Endothelial cell of umbilical vein (primary cell): Measurements from ENCODE around the gene TRMT2A. TPM values are rescaled to one million over a fixed set of nuclear protein-coding genes. Genes with fewer than 3 reads are reported as not detected.

ENCODE experiments used
- BruUV-seq: library from RNA; stranded (reverse); fragments of 400-500 nt; replicated peaks from 2 replicates; lab custom pipeline; 2021; lab: Mats Ljungman, UMichigan
- CTCF ChIA-PET: fragments of 300-600, 350-600 bp; sonication (Branson Sonifier 250); formaldehyde crosslinking; loops from one replicate; lab custom pipeline; 2021; ENCODE audit warnings: antibody characterized with exemption, inconsistent platforms; lab: Charles Lee
- POLR2A ChIA-PET: fragments of 300-600, 350-600 bp; sonication (Branson Sonifier 250); formaldehyde crosslinking; loops from one replicate; lab custom pipeline; 2021; ENCODE audit warnings: antibody characterized with exemption, inconsistent platforms; lab: Charles Lee
- DNase-seq: peaks from one replicate; pipeline ENCODE4 v3.0.0-alpha.2; 2011; ENCODE audit warnings: low read depth, low spot score
- FAIRE-seq: peaks from 2 replicates; lab custom pipeline; 2011; peaks lifted over from hg19 to GRCh38; lab: Jason Lieb, UNC
- H2AFZ ChIP-seq: 2 replicates; pipeline ENCODE4 v1.6.0; 2012; ENCODE audit warnings: low read depth, low read length, control low read depth, inconsistent platforms
- H3K27ac ChIP-seq: 2 replicates; pipeline ENCODE4 v1.5.1; 2011; ENCODE audit warnings: low read depth, mild to moderate bottlenecking, control low read depth, low read length, moderate library complexity; ENCODE audit not compliant: insufficient read depth
- H3K27me3 ChIP-seq, 2 experiments: 2 replicates each; pipeline versions ENCODE4 v1.6.0 to v1.6.1; 2011; ENCODE audit warnings: low read length in 2 of 2, mixed read lengths in 1 of 2; ENCODE audit not compliant: control insufficient read depth in 2 of 2, insufficient read depth in 2 of 2
- H3K36me3 ChIP-seq, 2 experiments: 2 replicates in 1 of 2; 3 replicates in 1 of 2; pipeline ENCODE4 v1.5.1; 2011; ENCODE audit warnings: low read length in 2 of 2, mild to moderate bottlenecking in 1 of 2, moderate library complexity in 1 of 2; ENCODE audit not compliant: control insufficient read depth in 2 of 2, insufficient read depth in 2 of 2; ENCODE audit errors: extremely low read depth in 1 of 2
- H3K4me1 ChIP-seq: 3 replicates; pipeline ENCODE4 v1.5.1; 2011; ENCODE audit warnings: mild to moderate bottlenecking, low read length; ENCODE audit not compliant: control insufficient read depth, insufficient read depth; ENCODE audit errors: extremely low read depth
- H3K4me2 ChIP-seq: 2 replicates; pipeline ENCODE4 v1.6.1; 2011; ENCODE audit warnings: low read length, control low read depth, mixed read lengths; ENCODE audit not compliant: insufficient read depth
- H3K4me3 ChIP-seq, 3 experiments: fragments of 200-600 bp in 1 of 3; sonication (generic), shearing (Covaris generic) in 1 of 3; replicated peaks in 1 of 3; 2 replicates each; pipeline ENCODE4 v1.5.1; 2011 to 2016; ENCODE audit warnings: control low read depth in 3 of 3, low read length in 3 of 3, mild to moderate bottlenecking in 2 of 3, inconsistent platforms in 1 of 3, low read depth in 1 of 3, moderate library complexity in 1 of 3; ENCODE audit not compliant: insufficient read depth in 1 of 3
- H3K79me2 ChIP-seq: 2 replicates; pipeline ENCODE4 v1.6.0; 2012; ENCODE audit warnings: low read length, inconsistent platforms; ENCODE audit not compliant: control insufficient read depth, insufficient read depth
- H3K9ac ChIP-seq: replicated peaks from 2 replicates; pipeline ENCODE3; 2011; ENCODE audit warnings: low read length, control low read depth; ENCODE audit not compliant: insufficient read depth; ENCODE audit errors: extremely low read depth
- H3K9me1 ChIP-seq: replicated peaks from 3 replicates; pipeline ENCODE4 v1.6.0; 2011; ENCODE audit warnings: mild to moderate bottlenecking, low read length; ENCODE audit not compliant: control insufficient read depth, insufficient read depth; ENCODE audit errors: extremely low read depth
- H3K9me3 ChIP-seq: replicated peaks from 2 replicates; pipeline ENCODE4 v1.5.1; 2012; ENCODE audit warnings: low read length, inconsistent platforms; ENCODE audit not compliant: control insufficient read depth, insufficient read depth
- H4K20me1 ChIP-seq: replicated peaks from 2 replicates; pipeline ENCODE3; 2011; ENCODE audit warnings: mild to moderate bottlenecking, low read length; ENCODE audit not compliant: control insufficient read depth, insufficient read depth; ENCODE audit errors: extremely low read depth
- EZH2 ChIP-seq: IDR thresholded peaks from 2 replicates; pipeline ENCODE4 v1.6.1; 2012; ENCODE audit warnings: borderline replicate concordance, low read depth, mild to moderate bottlenecking, moderate library complexity, low read length, inconsistent platforms; ENCODE audit not compliant: severe bottlenecking
- FOS ChIP-seq: IDR thresholded peaks from 2 replicates; pipeline ENCODE4 v1.6.1; 2011; ENCODE audit warnings: mild to moderate bottlenecking, low read length, moderate library complexity, borderline replicate concordance; ENCODE audit not compliant: insufficient read depth
- GATA2 ChIP-seq: IDR thresholded peaks from 2 replicates; pipeline ENCODE4 v1.7.0; 2011; ENCODE audit warnings: low read depth, mild to moderate bottlenecking, moderate library complexity, mixed read lengths, low read length; ENCODE audit not compliant: insufficient read length, insufficient read depth
- JUN ChIP-seq: IDR thresholded peaks from 2 replicates; pipeline ENCODE4 v1.6.1; 2011; ENCODE audit warnings: borderline replicate concordance, low read depth; ENCODE audit not compliant: insufficient read length, insufficient read depth
- MYC ChIP-seq: IDR thresholded peaks from one replicate; pipeline ENCODE4 v1.6.1; 2011; ENCODE audit warnings: mild to moderate bottlenecking, low read depth, low read length
- POLR2A ChIP-seq: IDR thresholded peaks from 2 replicates; pipeline ENCODE4 v1.6.1; 2012; ENCODE audit warnings: low read depth, mild to moderate bottlenecking, control low read depth, low read length
- POLR2AphosphoS5 ChIP-seq: IDR thresholded peaks from 2 replicates; pipeline ENCODE4 v1.6.1; 2012; ENCODE audit warnings: low read depth, mild to moderate bottlenecking, control low read depth, low read length, moderate library complexity; ENCODE audit not compliant: insufficient read depth
- dilution Hi-C: fragments of 300-500 bp; cut with MboI; formaldehyde crosslinking; loops from one replicate; pipeline ENCODE4 v1.15.0; 2019; ENCODE audit warnings: low sequenced_read_pairs; ENCODE audit not compliant: extremely low pct_ligation_motif_present
- intact Hi-C: fragments of 100-400 bp; cut with micrococcal nuclease; formaldehyde crosslinking; loops from one replicate; pipeline ENCODE4 v1.10.0; 2022
- polyA plus RNA-seq, 4 experiments: library from polyadenylated mRNA; depleted of rRNA in 3 of 4; stranded (reverse) in 3 of 4; unstranded in 1 of 4; fragments of >200 nt; gene quantifications; 2 replicates each; pipeline versions ENCODE4 v1.2.1 to v1.2.3, GENCODE V29; 2011 to 2012; ENCODE audit warnings: missing spikeins in 1 of 4
- total RNA-seq: library from RNA; stranded (reverse); gene quantifications from 2 replicates; pipeline ENCODE4 v1.2.3, GENCODE V29; 2021
- TF ChIP-seq, protein P1 (sequence below): IDR thresholded peaks from 2 replicates; pipeline ENCODE4 v1.6.1; 2011; ENCODE audit not compliant: insufficient read depth, insufficient read length
- TF ChIP-seq, protein P2 (sequence below), 2 donors: IDR thresholded peaks; 1 replicate in 1 of 2; 2 replicates in 1 of 2; pipeline ENCODE4 v1.5.1; 2011; ENCODE audit warnings: low read length in 2 of 2, mild to moderate bottlenecking in 2 of 2, moderate library complexity in 2 of 2, control low read depth in 1 of 2, inconsistent platforms in 1 of 2, low read depth in 1 of 2; ENCODE audit not compliant: insufficient read depth in 1 of 2; ENCODE audit errors: extremely low read depth in 1 of 2

The TRMT2A gene
- total and polyA plus RNA-seq, 2 donors (not counting 3 experiments of a cell fraction or from before 2014, with no cell fraction given): 51.2 to 61.9 TPM

DNA sequence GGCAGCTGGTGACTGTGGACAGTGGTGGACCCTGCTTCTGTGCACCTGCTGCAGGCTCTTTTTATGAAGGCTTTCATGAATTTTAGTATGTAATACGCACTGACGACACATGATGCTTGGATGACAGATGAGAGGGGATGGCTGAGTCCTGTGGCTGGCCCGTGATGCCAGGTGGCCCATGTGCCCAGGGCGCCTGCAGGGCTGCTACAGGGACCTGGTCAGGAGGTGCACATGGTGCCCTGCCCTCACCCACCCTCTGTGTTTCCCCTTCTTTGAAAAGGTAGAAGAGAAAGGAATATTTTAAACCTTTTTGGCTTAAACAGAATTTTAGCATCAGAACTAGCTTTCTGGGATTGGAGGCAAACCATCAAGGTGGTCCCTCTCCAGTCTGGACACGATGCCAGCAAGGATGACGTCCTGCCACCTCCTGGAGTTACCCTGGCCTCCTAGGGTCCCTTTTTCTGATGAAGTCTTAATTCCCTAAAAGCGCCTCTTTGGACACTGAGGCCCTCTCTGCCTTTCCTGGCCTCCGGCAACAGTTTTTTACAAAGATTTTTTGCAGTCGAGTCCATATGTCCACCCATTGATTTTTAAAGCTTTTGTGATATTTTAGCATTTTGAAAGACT, 6.6 kb downstream of the TRMT2A start:
- Histone ChIP-seq H3K79me2 (peaks cover 9% of the 10 kb centered on the region), H3K36me3 (peaks cover 10 to 68% of the 10 kb centered on the region in 2 experiments)

More for the DNA sequence above, 6.6 kb downstream of the TRMT2A start:
- Histone ChIP-seq H3K27ac (no peak overlapping the region), H3K9me1 (no peaks in the 10 kb centered on the region), H3K9ac (no peak overlapping the region), H3K4me2 (no peak overlapping the region), H2AFZ (no peak overlapping the region), H3K9me3 (no peaks in the 10 kb centered on the region), H3K27me3 (no peaks in the 10 kb centered on the region), H3K4me3 (no peak overlapping the region), H4K20me1 (no peaks in the 10 kb centered on the region), H3K4me1 (no peaks in the 10 kb centered on the region)
- DNase-seq (no peak), FAIRE-seq (no peak)
- dilution Hi-C loops: no loop called here
- CTCF ChIA-PET: interaction anchor here (1.5 kb wide), 1 partner anchor 89 kb away, joined by 3 read pairs; no protein-coding TSS in a partner anchor
- TF ChIP-seq, protein P1, sequence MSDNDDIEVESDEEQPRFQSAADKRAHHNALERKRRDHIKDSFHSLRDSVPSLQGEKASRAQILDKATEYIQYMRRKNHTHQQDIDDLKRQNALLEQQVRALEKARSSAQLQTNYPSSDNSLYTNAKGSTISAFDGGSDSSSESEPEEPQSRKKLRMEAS: no peak
- TF ChIP-seq POLR2AphosphoS5 (no peak), POLR2A (no peak), GATA2 (no peak), FOS (no peak), EZH2 (no peak), JUN (no peak), MYC (no peak)
- TF ChIP-seq, protein P2, sequence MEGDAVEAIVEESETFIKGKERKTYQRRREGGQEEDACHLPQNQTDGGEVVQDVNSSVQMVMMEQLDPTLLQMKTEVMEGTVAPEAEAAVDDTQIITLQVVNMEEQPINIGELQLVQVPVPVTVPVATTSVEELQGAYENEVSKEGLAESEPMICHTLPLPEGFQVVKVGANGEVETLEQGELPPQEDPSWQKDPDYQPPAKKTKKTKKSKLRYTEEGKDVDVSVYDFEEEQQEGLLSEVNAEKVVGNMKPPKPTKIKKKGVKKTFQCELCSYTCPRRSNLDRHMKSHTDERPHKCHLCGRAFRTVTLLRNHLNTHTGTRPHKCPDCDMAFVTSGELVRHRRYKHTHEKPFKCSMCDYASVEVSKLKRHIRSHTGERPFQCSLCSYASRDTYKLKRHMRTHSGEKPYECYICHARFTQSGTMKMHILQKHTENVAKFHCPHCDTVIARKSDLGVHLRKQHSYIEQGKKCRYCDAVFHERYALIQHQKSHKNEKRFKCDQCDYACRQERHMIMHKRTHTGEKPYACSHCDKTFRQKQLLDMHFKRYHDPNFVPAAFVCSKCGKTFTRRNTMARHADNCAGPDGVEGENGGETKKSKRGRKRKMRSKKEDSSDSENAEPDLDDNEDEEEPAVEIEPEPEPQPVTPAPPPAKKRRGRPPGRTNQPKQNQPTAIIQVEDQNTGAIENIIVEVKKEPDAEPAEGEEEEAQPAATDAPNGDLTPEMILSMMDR (IDR thresholded peaks at IDR 0.05; ENCODE audit: extremely low read depth in 1 of 2, insufficient read depth in 1 of 2, low read depth in 1 of 2, low read length in 2 of 2): no peak
- TSS peak; percentile 17 for BruUV-seq
- intact Hi-C loops: no loop called here
- POLR2A ChIA-PET: interaction anchor here (0.6 kb wide), 2 partner anchors 9 to 66 kb away, joined by 3 to 4 read pairs; no protein-coding TSS in a partner anchor
